DOHH2 (cell line): ENCODE results near the gene PEAK3.
A peak's percentile ranks its signal among the peaks of the same experiment; 100 is the strongest.

Experiments
- H3F3A ChIP-seq: fragments of 200-600 bp; sonication (generic), shearing (Covaris generic); 2 replicates; pipeline ENCODE4 v1.6.0; 2016; ENCODE audit warnings: antibody characterized with exemption, mild to moderate bottlenecking; ENCODE audit not compliant: control insufficient read depth, insufficient read depth
- H3K27ac ChIP-seq: fragments of 200-600 bp; sonication (generic); 2 replicates; pipeline ENCODE4 v1.5.1; 2014; ENCODE audit warnings: low read depth, mild to moderate bottlenecking, low read length, moderate library complexity
- H3K27me3 ChIP-seq: fragments of 200-600 bp; sonication (generic); 2 replicates; pipeline ENCODE4 v1.6.1; 2014; ENCODE audit warnings: mild to moderate bottlenecking, low read length, mixed read lengths; ENCODE audit not compliant: control insufficient read depth
- H3K36me3 ChIP-seq: fragments of 200-600 bp; sonication (generic); 2 replicates; pipeline ENCODE4 v1.6.1; 2014; ENCODE audit warnings: mild to moderate bottlenecking, low read length, moderate library complexity, mixed read lengths; ENCODE audit not compliant: control insufficient read depth
- H3K4me1 ChIP-seq: fragments of 200-600 bp; sonication (generic); 2 replicates; pipeline ENCODE4 v1.6.1; 2014; ENCODE audit warnings: mild to moderate bottlenecking, low read length, mixed read lengths; ENCODE audit not compliant: control insufficient read depth
- H3K4me2 ChIP-seq: fragments of 200-600 bp; sonication (generic); 2 replicates; pipeline ENCODE4 v1.6.0; 2014; ENCODE audit warnings: mild to moderate bottlenecking, low read length, moderate library complexity
- H3K4me3 ChIP-seq: fragments of 200-600 bp; sonication (generic); 2 replicates; pipeline ENCODE4 v1.5.1; 2014; ENCODE audit warnings: mild to moderate bottlenecking, low read length, mixed read lengths
- H3K79me2 ChIP-seq: fragments of 200-600 bp; sonication (generic); 2 replicates; pipeline ENCODE4 v1.6.1; 2014; ENCODE audit warnings: mild to moderate bottlenecking, low read length, mixed read lengths; ENCODE audit not compliant: control insufficient read depth
- H3K9me2 ChIP-seq: fragments of 200-600 bp; sonication (generic); replicated peaks from 2 replicates; pipeline ENCODE4 v1.6.1; 2014; ENCODE audit warnings: mild to moderate bottlenecking, low read length, mixed read lengths; ENCODE audit not compliant: control insufficient read depth
- H3K9me3 ChIP-seq: fragments of 200-600 bp; sonication (generic); 2 replicates; pipeline ENCODE4 v1.6.1; 2014; ENCODE audit warnings: antibody characterized with exemption, low read length, mixed read lengths; ENCODE audit not compliant: control insufficient read depth, insufficient read depth
- H4K20me1 ChIP-seq: fragments of 200-600 bp; sonication (generic); 2 replicates; pipeline ENCODE4 v1.6.0; 2014; ENCODE audit warnings: low read depth, mild to moderate bottlenecking, antibody characterized with exemption, low read length, moderate library complexity; ENCODE audit not compliant: control insufficient read depth, insufficient read depth
- EZH2phosphoT487 ChIP-seq: fragments of 200-600 bp; sonication (generic); IDR thresholded peaks from 2 replicates; pipeline ENCODE4 v1.6.1; 2017; ENCODE audit warnings: borderline replicate concordance, mild to moderate bottlenecking, antibody characterized with exemption, low read length, moderate library complexity, mixed read lengths
- TF ChIP-seq, protein P1 (sequence below): fragments of 200-600 bp; sonication (generic); IDR thresholded peaks from one replicate; pipeline ENCODE4 v1.5.1; 2014; ENCODE audit warnings: antibody characterized with exemption, mild to moderate bottlenecking, low read depth, low read length; ENCODE audit not compliant: poor library complexity, severe bottlenecking

The PEAK3 gene

DNA sequence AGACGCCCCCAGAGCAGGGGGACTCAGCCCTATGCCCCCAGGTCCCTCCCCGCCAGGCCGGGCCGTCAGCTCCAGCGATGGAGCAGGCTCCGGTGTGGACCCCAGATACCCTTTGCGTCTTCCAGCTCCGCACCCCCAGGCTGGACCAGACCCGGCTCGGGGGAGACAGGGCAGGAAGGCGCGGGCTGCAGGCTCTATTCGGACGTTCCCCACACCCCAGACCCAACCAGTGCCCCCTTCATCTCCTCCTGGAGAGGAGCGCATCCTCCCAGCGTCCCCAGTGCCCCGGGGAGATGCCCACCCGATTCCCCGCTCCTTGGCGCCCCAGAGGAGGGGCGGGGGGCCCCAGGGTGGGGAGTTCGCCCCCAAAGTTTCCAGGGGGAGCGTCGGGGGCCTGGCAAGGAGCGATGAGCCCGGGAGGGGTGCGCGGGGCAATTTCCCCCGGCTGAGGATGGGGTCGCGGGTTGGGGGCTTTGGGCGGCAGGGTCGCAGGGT lies 25.6 kb upstream of the PEAK3 start:
- Histone ChIP-seq H3K27ac (no peak overlapping the region), H3K79me2 (no peaks in the 10 kb centered on the region), H3K4me3 (no peak overlapping the region), H3K9me2 (no peaks in the 10 kb centered on the region), H3K4me2 (peak overlapping the region; percentile 31; the same call in 1 of the 2 replicates), H3K36me3 (no peaks in the 10 kb centered on the region), H3F3A (no peaks in the 10 kb centered on the region), H4K20me1 (no peaks in the 10 kb centered on the region), H3K4me1 (peaks cover 24% of the 10 kb centered on the region), H3K27me3 (peaks cover 57% of the 10 kb centered on the region), H3K9me3 (no peaks in the 10 kb centered on the region)
- TF ChIP-seq EZH2phosphoT487, result no peak
- TF ChIP-seq, protein P1, sequence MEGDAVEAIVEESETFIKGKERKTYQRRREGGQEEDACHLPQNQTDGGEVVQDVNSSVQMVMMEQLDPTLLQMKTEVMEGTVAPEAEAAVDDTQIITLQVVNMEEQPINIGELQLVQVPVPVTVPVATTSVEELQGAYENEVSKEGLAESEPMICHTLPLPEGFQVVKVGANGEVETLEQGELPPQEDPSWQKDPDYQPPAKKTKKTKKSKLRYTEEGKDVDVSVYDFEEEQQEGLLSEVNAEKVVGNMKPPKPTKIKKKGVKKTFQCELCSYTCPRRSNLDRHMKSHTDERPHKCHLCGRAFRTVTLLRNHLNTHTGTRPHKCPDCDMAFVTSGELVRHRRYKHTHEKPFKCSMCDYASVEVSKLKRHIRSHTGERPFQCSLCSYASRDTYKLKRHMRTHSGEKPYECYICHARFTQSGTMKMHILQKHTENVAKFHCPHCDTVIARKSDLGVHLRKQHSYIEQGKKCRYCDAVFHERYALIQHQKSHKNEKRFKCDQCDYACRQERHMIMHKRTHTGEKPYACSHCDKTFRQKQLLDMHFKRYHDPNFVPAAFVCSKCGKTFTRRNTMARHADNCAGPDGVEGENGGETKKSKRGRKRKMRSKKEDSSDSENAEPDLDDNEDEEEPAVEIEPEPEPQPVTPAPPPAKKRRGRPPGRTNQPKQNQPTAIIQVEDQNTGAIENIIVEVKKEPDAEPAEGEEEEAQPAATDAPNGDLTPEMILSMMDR, result no peak

DNA sequence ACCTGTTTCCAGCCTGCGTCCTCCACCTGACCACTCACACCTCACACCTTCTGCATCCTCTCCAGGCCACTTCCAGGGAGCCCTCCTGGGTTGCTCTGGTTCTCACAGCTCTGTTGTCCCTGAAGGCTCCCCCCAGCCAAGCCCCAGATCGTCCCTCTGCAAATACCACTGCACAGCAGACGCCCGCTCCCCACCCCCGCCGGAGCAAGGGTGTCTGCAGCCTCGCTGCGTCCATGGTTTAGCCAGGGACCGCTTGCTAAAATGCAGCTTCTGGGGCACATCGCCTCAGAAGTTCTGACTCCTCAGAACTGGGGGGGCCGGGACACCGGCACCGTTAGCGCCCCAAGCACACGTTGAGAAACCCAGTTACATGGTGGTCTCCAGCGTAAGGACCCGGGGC lies 25.0 kb upstream of the PEAK3 start:
- Histone ChIP-seq H3K27me3 (peaks cover 55% of the 10 kb centered on the region), H3K4me2 (no peak overlapping the region), H3K9me3 (no peaks in the 10 kb centered on the region), H3K36me3 (no peaks in the 10 kb centered on the region), H4K20me1 (no peaks in the 10 kb centered on the region), H3K27ac (no peak overlapping the region), H3K79me2 (no peaks in the 10 kb centered on the region), H3F3A (peaks cover 1% of the 10 kb centered on the region; the same call in 1 of the 2 replicates), H3K4me1 (peaks cover 28% of the 10 kb centered on the region), H3K4me3 (no peak overlapping the region), H3K9me2 (no peaks in the 10 kb centered on the region)
- TF ChIP-seq, protein P1, result no peak
- no peak for TF ChIP-seq EZH2phosphoT487

DNA sequence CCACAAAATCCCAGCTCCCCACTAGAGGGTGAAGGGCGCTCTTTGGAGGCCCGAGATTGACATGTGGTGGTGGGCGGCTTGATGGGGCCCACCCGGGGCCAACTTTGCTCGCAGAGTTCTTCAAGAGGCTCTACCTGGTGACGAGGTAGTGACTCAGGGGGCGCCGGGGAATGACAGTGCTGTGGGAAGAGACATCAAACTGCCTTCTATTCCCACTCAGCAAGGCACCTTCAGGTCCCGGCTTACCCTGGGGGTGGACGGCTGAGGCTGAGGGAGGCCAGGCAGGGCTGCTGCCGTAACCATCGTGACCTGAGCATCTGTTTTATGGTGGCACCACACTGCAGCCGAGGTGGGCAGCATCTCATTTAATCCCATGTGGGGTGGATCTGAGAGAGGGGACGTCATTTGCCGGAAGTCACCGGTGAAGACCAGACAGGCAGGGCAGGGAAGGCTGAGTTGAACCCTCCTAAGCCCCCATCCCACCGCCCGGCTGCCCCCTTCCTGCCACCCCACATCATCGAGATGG lies 24.4 kb upstream of the PEAK3 start:
- Histone ChIP-seq H3K4me1 (peaks cover 34% of the 10 kb centered on the region), H3K36me3 (no peaks in the 10 kb centered on the region), H3K27ac (no peak overlapping the region), H3K9me3 (no peaks in the 10 kb centered on the region), H3K9me2 (no peaks in the 10 kb centered on the region), H3K4me3 (no peak overlapping the region), H3K4me2 (no peak overlapping the region), H4K20me1 (no peaks in the 10 kb centered on the region), H3F3A (peaks cover 3% of the 10 kb centered on the region; the same call in 1 of the 2 replicates), H3K27me3 (peaks cover 55% of the 10 kb centered on the region), H3K79me2 (no peaks in the 10 kb centered on the region)
- TF ChIP-seq EZH2phosphoT487, result no peak
- TF ChIP-seq, protein P1, result no peak
